ENCODE data around the gene THSD8.
A peak's percentile ranks its signal among the peaks of the same experiment; 100 is the strongest.

THSD8 gene

DNA sequence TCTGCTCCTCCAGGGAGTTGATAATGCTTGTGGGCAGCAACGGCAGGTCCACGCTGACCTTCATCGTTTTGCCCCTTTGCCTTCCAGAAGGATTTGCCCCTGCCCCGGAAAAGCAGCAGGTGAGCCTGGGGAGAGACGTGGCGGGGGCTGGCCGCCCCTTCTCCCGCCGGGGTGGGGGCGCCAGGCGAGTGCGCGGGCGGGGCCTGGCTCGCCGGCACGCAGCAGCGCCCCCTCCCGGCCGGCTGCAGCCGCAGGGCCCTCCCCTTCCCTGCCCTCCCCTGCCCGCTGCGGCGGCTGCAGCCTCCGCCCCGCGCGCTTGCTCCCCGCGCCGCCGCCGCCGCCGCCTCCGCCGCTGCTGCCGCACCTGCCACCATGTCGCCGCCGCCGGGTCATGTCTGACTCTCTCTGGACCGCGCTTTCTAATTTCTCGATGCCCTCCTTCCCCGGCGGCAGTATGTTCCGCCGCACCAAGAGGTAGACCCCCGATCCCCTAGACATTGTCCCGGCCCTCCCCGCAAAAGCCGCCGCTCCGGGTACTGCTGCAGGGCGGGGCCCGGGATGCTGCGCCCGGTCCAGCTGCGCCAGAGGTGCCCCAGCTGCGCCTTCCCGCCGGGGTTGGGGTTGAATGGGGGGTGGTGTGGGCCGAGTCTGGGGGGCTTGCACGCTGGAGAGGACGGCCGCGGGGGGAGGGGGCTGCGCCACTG lies 36.5 kb downstream of the THSD8 start, which contains the start of gene MAST1:
TSS of gene MAST1 (plus strand) at position 334 of the 704 bp plus-strand sequence. CDS start at position 392, 58 bp downstream.
- Histone ChIP-seq H3K36me3 (ENCODE audit: insufficient read depth, low read length) (peaks cover 6% of the 10 kb centered on the region; the same call in 1 of the 2 replicates), H3K9me3 (ENCODE audit: insufficient read depth, low read length, severe bottlenecking) (no peaks in the 10 kb centered on the region), H3K4me3 (ENCODE audit: low read depth in 1 of 2, low read length in 2 of 2) (peak within 1 kb of the TSS; percentile 46 to 66; a peak in 3 of 4 replicates), H3K27ac (ENCODE audit: low read length) (peak within 1 kb of the TSS; percentile 67), H3K79me2 (ENCODE audit: insufficient read depth, low read length) (peaks cover 36% of the 10 kb centered on the region), H3K9ac (ENCODE audit: low read depth, low read length) (peak within 1 kb of the TSS; percentile 77), H3K4me2 (ENCODE audit: insufficient read depth, low read length) (peak within 1 kb of the TSS; percentile 93), H4K20me1 (ENCODE audit: insufficient read depth, low read length) (peaks cover 27% of the 10 kb centered on the region; the same call in 1 of the 2 replicates), H2AFZ (ENCODE audit: low read depth, low read length) (peak within 1 kb of the TSS; percentile 87), H3K4me1 (ENCODE audit: insufficient read depth, low read length) (peaks cover 47% of the 10 kb centered on the region), H3K27me3 (ENCODE audit: insufficient read depth, low read length, poor library complexity) (no peaks in the 10 kb centered on the region)
- ATAC-seq (ENCODE audit: insufficient read depth, low read depth): peak; percentile 85
- peak; percentile 75 for DNase-seq
- TF ChIP-seq CTCF (IDR thresholded peaks at IDR 0.05; ENCODE audit: borderline replicate concordance, extremely low read depth, low read length, poor library complexity, severe bottlenecking) (peak; percentile 73), EZH2 (IDR thresholded peaks at IDR 0.05; ENCODE audit: borderline replicate concordance, low read depth, low read length, severe bottlenecking) (no peak)

GRCh38 chr19:12838886-12839756 lies 37.3 kb downstream of the THSD8 start:
- Histone ChIP-seq H3K9me3 (ENCODE audit: insufficient read depth, low read length, severe bottlenecking) (no peaks in the 10 kb centered on the region), H3K79me2 (ENCODE audit: insufficient read depth, low read length) (peaks cover 36% of the 10 kb centered on the region), H3K27me3 (ENCODE audit: insufficient read depth, low read length, poor library complexity) (no peaks in the 10 kb centered on the region), H3K36me3 (ENCODE audit: insufficient read depth, low read length) (peaks cover 9% of the 10 kb centered on the region; the same call in 1 of the 2 replicates), H3K9ac (ENCODE audit: low read depth, low read length) (peak overlapping the region; percentile 77), H2AFZ (ENCODE audit: low read depth, low read length) (peak overlapping the region; percentile 87), H4K20me1 (ENCODE audit: insufficient read depth, low read length) (peaks cover 30% of the 10 kb centered on the region; the same call in 1 of the 2 replicates), H3K27ac (ENCODE audit: low read length) (peak overlapping the region; percentile 61; the same call in 1 of the 2 replicates), H3K4me2 (ENCODE audit: insufficient read depth, low read length) (peak overlapping the region; percentile 93), H3K4me3 (ENCODE audit: low read depth in 1 of 2, low read length in 2 of 2) (peak overlapping the region; percentile 46 to 66; a peak in 3 of 4 replicates), H3K4me1 (ENCODE audit: insufficient read depth, low read length) (peaks cover 42% of the 10 kb centered on the region)
- TF ChIP-seq CTCF (IDR thresholded peaks at IDR 0.05; ENCODE audit: borderline replicate concordance, extremely low read depth, low read length, poor library complexity, severe bottlenecking): no peak
- no peak for TF ChIP-seq EZH2 (IDR thresholded peaks at IDR 0.05; ENCODE audit: borderline replicate concordance, low read depth, low read length, severe bottlenecking)
- DNase-seq: peak; percentile 38
- peak; percentile 52 for ATAC-seq (ENCODE audit: insufficient read depth, low read depth)

GRCh38 chr19:12840091-12841079 lies 38.5 kb downstream of the THSD8 start:
- H3K9me3 ChIP-seq (ENCODE audit: insufficient read depth, low read length, severe bottlenecking): no peaks in the 10 kb centered on the region
- H3K79me2 ChIP-seq (ENCODE audit: insufficient read depth, low read length): peaks cover 39% of the 10 kb centered on the region
- H4K20me1 ChIP-seq (ENCODE audit: insufficient read depth, low read length): peaks cover 30% of the 10 kb centered on the region; the same call in 1 of the 2 replicates
- H3K4me2 ChIP-seq (ENCODE audit: insufficient read depth, low read length): peak overlapping the region; percentile 41; the same call in 1 of the 2 replicates
- no peak overlapping the region for H3K27ac ChIP-seq (ENCODE audit: low read length)
- DNase-seq (peak; percentile 44), ATAC-seq (ENCODE audit: insufficient read depth, low read depth) (no peak)
- no peaks in the 10 kb centered on the region for H3K27me3 ChIP-seq (ENCODE audit: insufficient read depth, low read length, poor library complexity)
- peaks cover 9% of the 10 kb centered on the region; the same call in 1 of the 2 replicates for H3K36me3 ChIP-seq (ENCODE audit: insufficient read depth, low read length)
- TF ChIP-seq EZH2 (IDR thresholded peaks at IDR 0.05; ENCODE audit: borderline replicate concordance, low read depth, low read length, severe bottlenecking) (no peak), CTCF (IDR thresholded peaks at IDR 0.05; ENCODE audit: borderline replicate concordance, extremely low read depth, low read length, poor library complexity, severe bottlenecking) (no peak)
- no peak overlapping the region for H3K4me3 ChIP-seq (ENCODE audit: low read depth in 1 of 2, low read length in 2 of 2)
- peaks cover 33% of the 10 kb centered on the region for H3K4me1 ChIP-seq (ENCODE audit: insufficient read depth, low read length)
- no peak overlapping the region for H3K9ac ChIP-seq (ENCODE audit: low read depth, low read length)
- H2AFZ ChIP-seq (ENCODE audit: low read depth, low read length): no peak overlapping the region
